ENCODE measurements around the gene CPNE6. TPM values are rescaled to one million over a fixed set of nuclear protein-coding genes. Genes with fewer than 3 reads are reported as not detected.

The CPNE6 gene
- total RNA-seq, 1 donor from 2014 or later: not detected

GRCh38 chr14:24066496-24067132 lies 4.7 kb upstream of the CPNE6 start:
- H3K9me3 Mint-ChIP-seq (ENCODE audit: unreplicated experiment): no peaks in the 10 kb centered on the region
- no peak overlapping the region for H3K27ac Mint-ChIP-seq (ENCODE audit: unreplicated experiment)
- no peaks in the 10 kb centered on the region for H3K36me3 Mint-ChIP-seq (ENCODE audit: unreplicated experiment)
- no peak overlapping the region for H3K4me3 Mint-ChIP-seq (ENCODE audit: unreplicated experiment)
- TF ChIP-seq CTCF (IDR thresholded peaks at IDR 0.05): no peak
- H3K27me3 Mint-ChIP-seq (ENCODE audit: unreplicated experiment): peaks cover 16% of the 10 kb centered on the region
- no peaks in the 10 kb centered on the region for H3K4me1 Mint-ChIP-seq (ENCODE audit: unreplicated experiment)
- no peak for DNase-seq (ENCODE audit: extremely low spot score, unreplicated experiment)

GRCh38 chr14:24067133-24068082 lies 4.0 kb upstream of the CPNE6 start:
- H3K27me3 Mint-ChIP-seq (ENCODE audit: unreplicated experiment): peaks cover 16% of the 10 kb centered on the region
- no peak for DNase-seq (ENCODE audit: extremely low spot score, unreplicated experiment)
- no peak for TF ChIP-seq CTCF (IDR thresholded peaks at IDR 0.05)

GRCh38 chr14:24068711-24069410 lies 2.5 kb upstream of the CPNE6 start:
- H3K9me3 Mint-ChIP-seq (ENCODE audit: unreplicated experiment): no peaks in the 10 kb centered on the region
- H3K4me1 Mint-ChIP-seq (ENCODE audit: unreplicated experiment): no peaks in the 10 kb centered on the region
- H3K36me3 Mint-ChIP-seq (ENCODE audit: unreplicated experiment): no peaks in the 10 kb centered on the region
- H3K27ac Mint-ChIP-seq (ENCODE audit: unreplicated experiment): no peak overlapping the region
- no peak overlapping the region for H3K4me3 Mint-ChIP-seq (ENCODE audit: unreplicated experiment)
- no peak for TF ChIP-seq CTCF (IDR thresholded peaks at IDR 0.05)
- DNase-seq (ENCODE audit: extremely low spot score, unreplicated experiment): no peak
- H3K27me3 Mint-ChIP-seq (ENCODE audit: unreplicated experiment): peaks cover 16% of the 10 kb centered on the region

More at GRCh38 chr14:24067133-24068082, 4.0 kb upstream of the CPNE6 start:
- no peaks in the 10 kb centered on the region for H3K4me1 Mint-ChIP-seq (ENCODE audit: unreplicated experiment)
- no peaks in the 10 kb centered on the region for H3K9me3 Mint-ChIP-seq (ENCODE audit: unreplicated experiment)
- no peak overlapping the region for H3K4me3 Mint-ChIP-seq (ENCODE audit: unreplicated experiment)
- H3K36me3 Mint-ChIP-seq (ENCODE audit: unreplicated experiment): no peaks in the 10 kb centered on the region
- H3K27ac Mint-ChIP-seq (ENCODE audit: unreplicated experiment): no peak overlapping the region

GRCh38 chr14:24069411-24069735 lies 2.0 kb upstream of the CPNE6 start:
- Mint-ChIP-seq H3K4me1 (ENCODE audit: unreplicated experiment) (no peaks in the 10 kb centered on the region), H3K27me3 (ENCODE audit: unreplicated experiment) (peaks cover 16% of the 10 kb centered on the region), H3K27ac (ENCODE audit: unreplicated experiment) (no peak overlapping the region), H3K9me3 (ENCODE audit: unreplicated experiment) (no peaks in the 10 kb centered on the region), H3K4me3 (ENCODE audit: unreplicated experiment) (no peak overlapping the region), H3K36me3 (ENCODE audit: unreplicated experiment) (no peaks in the 10 kb centered on the region)
- no peak for DNase-seq (ENCODE audit: extremely low spot score, unreplicated experiment)
- TF ChIP-seq CTCF (IDR thresholded peaks at IDR 0.05): no peak

All from osteocyte (in vitro differentiated cells).